ENCODE results near the gene SERPINA9. TPM values are rescaled to one million over a fixed set of nuclear protein-coding genes. Genes with fewer than 3 reads are reported as not detected.

SERPINA9 gene
- polyA plus RNA-seq, 1 donor (not counting 4 experiments of a cell fraction or from before 2014, with no cell fraction given) = 0.05 TPM

GRCh38 chr14:94481468-94482131 is 5.6 kb upstream of the SERPINA9 start:
- dilution Hi-C loops (cut with MboI; ENCODE audit: extremely low pct_ligation_motif_present, low sequenced_read_pairs) = no loop called here
- FAIRE-seq (no peak), DNase-seq (ENCODE audit: low read depth, low spot score) (no peak)
- no peaks in the 10 kb centered on the region for H3K79me2 ChIP-seq (ENCODE audit: control insufficient read depth, insufficient read depth, low read length)
- no peaks in the 10 kb centered on the region for H3K36me3 ChIP-seq (ENCODE audit: control insufficient read depth in 2 of 2, extremely low read depth in 1 of 2, insufficient read depth in 2 of 2, low read length in 2 of 2)
- H3K27me3 ChIP-seq (ENCODE audit: control insufficient read depth, extremely low read depth, insufficient read depth, low read length) = no peaks in the 10 kb centered on the region
- no peak overlapping the region for H3K27ac ChIP-seq (ENCODE audit: control insufficient read depth, insufficient read depth, low read length)
- H4K20me1 ChIP-seq (ENCODE audit: control insufficient read depth, extremely low read depth, insufficient read depth, low read length) = no peaks in the 10 kb centered on the region
- no peak overlapping the region for H3K4me2 ChIP-seq (ENCODE audit: control insufficient read depth, extremely low read depth, insufficient read depth, low read depth, low read length)
- TF ChIP-seq EZH2 (IDR thresholded peaks at IDR 0.05; ENCODE audit: low read length) = no peak
- H3K9me3 ChIP-seq (ENCODE audit: control insufficient read depth, low read depth, low read length) = peaks cover 3% of the 10 kb centered on the region
- no peaks in the 10 kb centered on the region for H3K9me1 ChIP-seq (ENCODE audit: control insufficient read depth, extremely low read depth, insufficient read depth, low read length)
- H3K4me3 ChIP-seq (ENCODE audit: control insufficient read depth in 2 of 3, extremely low read depth in 1 of 3, insufficient read depth in 2 of 3, low read depth in 1 of 3, low read length in 3 of 3) = no peak overlapping the region
- H3K4me1 ChIP-seq (ENCODE audit: control insufficient read depth, extremely low read depth, insufficient read depth, low read length) = peaks cover 4% of the 10 kb centered on the region
- H2AFZ ChIP-seq (ENCODE audit: control insufficient read depth, low read length) = no peak overlapping the region
- H3K9ac ChIP-seq (ENCODE audit: control insufficient read depth, extremely low read depth, insufficient read depth, low read length) = no peak overlapping the region

- H3K36me3 ChIP-seq (ENCODE audit: control insufficient read depth in 2 of 2, extremely low read depth in 1 of 2, insufficient read depth in 2 of 2, low read length in 2 of 2) = no peaks in the 10 kb centered on the region
- TF ChIP-seq EZH2 (IDR thresholded peaks at IDR 0.05; ENCODE audit: low read length) (no peak), CTCF (optimal IDR thresholded peaks at IDR 0.05 in 1 of 3, IDR thresholded peaks at IDR 0.05 in 1 of 3, conservative IDR thresholded peaks at IDR 0.05 in 1 of 3; ENCODE audit: extremely low read depth in 1 of 3, insufficient read depth in 2 of 3, low read length in 3 of 3) (no peak)
- no peak overlapping the region for H2AFZ ChIP-seq (ENCODE audit: control insufficient read depth, low read length)
- no peaks in the 10 kb centered on the region for H3K79me2 ChIP-seq (ENCODE audit: control insufficient read depth, insufficient read depth, low read length)
- no peaks in the 10 kb centered on the region for H3K9me1 ChIP-seq (ENCODE audit: control insufficient read depth, extremely low read depth, insufficient read depth, low read length)
- no peak overlapping the region for H3K27ac ChIP-seq (ENCODE audit: control insufficient read depth, insufficient read depth, low read length)
- H4K20me1 ChIP-seq (ENCODE audit: control insufficient read depth, extremely low read depth, insufficient read depth, low read length) = no peaks in the 10 kb centered on the region
- no peak overlapping the region for H3K4me2 ChIP-seq (ENCODE audit: control insufficient read depth, extremely low read depth, insufficient read depth, low read depth, low read length)
- no peaks in the 10 kb centered on the region for H3K27me3 ChIP-seq (ENCODE audit: control insufficient read depth, extremely low read depth, insufficient read depth, low read length)
- peaks cover under 1% of the 10 kb centered on the region for H3K4me1 ChIP-seq (ENCODE audit: control insufficient read depth, extremely low read depth, insufficient read depth, low read length)
- DNase-seq (ENCODE audit: low read depth, low spot score) (no peak), FAIRE-seq (no peak)
- peaks cover 3% of the 10 kb centered on the region for H3K9me3 ChIP-seq (ENCODE audit: control insufficient read depth, low read depth, low read length)
- no peak overlapping the region for H3K9ac ChIP-seq (ENCODE audit: control insufficient read depth, extremely low read depth, insufficient read depth, low read length)
- H3K4me3 ChIP-seq (ENCODE audit: control insufficient read depth in 2 of 3, extremely low read depth in 1 of 3, insufficient read depth in 2 of 3, low read depth in 1 of 3, low read length in 3 of 3) = no peak overlapping the region
- dilution Hi-C loops (cut with MboI; ENCODE audit: extremely low pct_ligation_motif_present, low sequenced_read_pairs) = no loop called here
Measured at GRCh38 chr14:94480809-94481208, 4.8 kb upstream of the SERPINA9 start.

DNA sequence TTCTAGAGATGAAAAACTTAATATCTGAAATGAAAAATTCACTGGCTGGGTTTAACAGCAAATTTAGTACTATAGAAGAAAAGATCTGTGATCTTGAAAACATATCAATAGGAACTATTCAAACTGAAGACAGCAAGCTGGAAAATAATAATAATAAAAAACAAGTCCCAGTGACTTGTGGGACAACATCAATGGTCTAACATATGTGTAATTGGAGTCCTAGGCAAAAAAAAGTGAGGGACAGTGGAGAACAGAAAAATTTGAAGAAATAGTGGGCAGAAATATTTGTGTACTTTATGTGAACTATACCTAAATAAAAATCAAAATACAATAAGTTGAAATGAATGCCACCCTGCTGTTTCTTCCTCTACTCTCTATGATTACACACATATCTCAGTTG is 2.4 kb upstream of the SERPINA9 start:
- FAIRE-seq = no peak
- H3K36me3 ChIP-seq (ENCODE audit: control insufficient read depth in 2 of 2, extremely low read depth in 1 of 2, insufficient read depth in 2 of 2, low read length in 2 of 2) = no peaks in the 10 kb centered on the region
- dilution Hi-C loops (cut with MboI; ENCODE audit: extremely low pct_ligation_motif_present, low sequenced_read_pairs) = no loop called here

More for the DNA sequence above, 2.4 kb upstream of the SERPINA9 start:
- Histone ChIP-seq H3K4me2 (ENCODE audit: control insufficient read depth, extremely low read depth, insufficient read depth, low read depth, low read length) (no peak overlapping the region), H3K4me1 (ENCODE audit: control insufficient read depth, extremely low read depth, insufficient read depth, low read length) (peaks cover 4% of the 10 kb centered on the region), H4K20me1 (ENCODE audit: control insufficient read depth, extremely low read depth, insufficient read depth, low read length) (no peaks in the 10 kb centered on the region), H2AFZ (ENCODE audit: control insufficient read depth, low read length) (no peak overlapping the region), H3K27me3 (ENCODE audit: control insufficient read depth, extremely low read depth, insufficient read depth, low read length) (no peaks in the 10 kb centered on the region), H3K4me3 (ENCODE audit: control insufficient read depth in 2 of 3, extremely low read depth in 1 of 3, insufficient read depth in 2 of 3, low read depth in 1 of 3, low read length in 3 of 3) (no peak overlapping the region), H3K9me1 (ENCODE audit: control insufficient read depth, extremely low read depth, insufficient read depth, low read length) (no peaks in the 10 kb centered on the region), H3K27ac (ENCODE audit: control insufficient read depth, insufficient read depth, low read length) (no peak overlapping the region), H3K9me3 (ENCODE audit: control insufficient read depth, low read depth, low read length) (peaks cover 3% of the 10 kb centered on the region), H3K9ac (ENCODE audit: control insufficient read depth, extremely low read depth, insufficient read depth, low read length) (no peak overlapping the region), H3K79me2 (ENCODE audit: control insufficient read depth, insufficient read depth, low read length) (no peaks in the 10 kb centered on the region)
- TF ChIP-seq EZH2 (IDR thresholded peaks at IDR 0.05; ENCODE audit: low read length) = no peak
- DNase-seq (ENCODE audit: low read depth, low spot score) = no peak
